ENCODE results near the gene ARPC4. TPM values are rescaled to one million over a fixed set of nuclear protein-coding genes. Genes with fewer than 3 reads are reported as not detected.

Gene ARPC4
- total and polyA plus RNA-seq, 5 experiments from 2014 or later: 134 to 229 (median 201) TPM

DNA sequence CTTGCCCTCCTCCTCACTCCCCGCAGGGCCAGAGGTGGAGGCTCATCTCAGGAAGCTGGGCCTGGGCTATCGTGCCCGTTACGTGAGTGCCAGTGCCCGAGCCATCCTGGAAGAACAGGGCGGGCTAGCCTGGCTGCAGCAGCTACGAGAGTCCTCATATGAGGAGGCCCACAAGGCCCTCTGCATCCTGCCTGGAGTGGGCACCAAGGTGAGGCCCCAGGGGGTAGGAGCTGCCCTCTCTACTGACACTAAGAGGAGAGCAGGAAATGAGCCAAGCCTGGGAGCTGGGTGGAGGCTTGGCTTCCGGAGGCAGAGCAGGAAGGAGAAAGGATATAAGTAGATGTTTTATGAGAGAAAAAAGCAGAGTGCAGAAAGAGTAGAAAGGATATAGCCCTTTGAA lies 38.2 kb upstream of the ARPC4 start:
- no peak for ATAC-seq
- Mint-ChIP-seq H3K4me3 (peak overlapping the region in 9 of 10 donors; percentile 6 to 70 (median 22)), H3K36me3 (peaks cover 0 to 62% (median 8%) of the 10 kb centered on the region in 3 donors), H3K27me3 (no peaks in the 10 kb centered on the region), H3K27ac (peak overlapping the region in 6 of 10 donors; percentile 62 to 82 (median 74)), H3K4me1 (peaks cover 22 to 46% (median 41%) of the 10 kb centered on the region in 4 donors), H3K9me3 (no peaks in the 10 kb centered on the region)
- DNase-seq: no peak
- POLR2A ChIA-PET: no interaction called here

GRCh38 chr3:9757427-9757826 lies 35.5 kb upstream of the ARPC4 start:
- Mint-ChIP-seq H3K27ac (no peak overlapping the region), H3K27me3 (no peaks in the 10 kb centered on the region), H3K9me3 (no peaks in the 10 kb centered on the region), H3K36me3 (peaks cover 0 to 59% (median 14%) of the 10 kb centered on the region in 3 donors), H3K4me3 (no peak overlapping the region), H3K4me1 (peaks cover 12 to 23% (median 17%) of the 10 kb centered on the region in 4 donors)
- POLR2A ChIA-PET: no interaction called here
- no peak for DNase-seq
- no peak for ATAC-seq

GRCh38 chr3:9760779-9761505 lies 31.9 kb upstream of the ARPC4 start:
- Mint-ChIP-seq H3K27me3 (no peaks in the 10 kb centered on the region), H3K9me3 (no peaks in the 10 kb centered on the region), H3K27ac (peak overlapping the region in 3 of 10 donors; percentile 5 to 31 (median 8)), H3K4me3 (no peak overlapping the region), H3K4me1 (peaks cover 0 to 8% (median 2%) of the 10 kb centered on the region in 4 donors), H3K36me3 (peaks cover 0 to 36% (median 11%) of the 10 kb centered on the region in 3 donors)
- ATAC-seq: no peak
- POLR2A ChIA-PET: interaction anchor here (0.5 kb wide), 1 partner anchor 23 kb away, joined by 3 read pairs; no protein-coding TSS in a partner anchor
- DNase-seq: no peak

- POLR2A ChIA-PET: no interaction called here
These were observed 31.0 kb upstream of the ARPC4 start for GRCh38 chr3:9761919-9762318.

GRCh38 chr3:9762871-9763270 lies 30.0 kb upstream of the ARPC4 start:
- DNase-seq (no peak), ATAC-seq (no peak)
- Mint-ChIP-seq H3K27ac (no peak overlapping the region), H3K4me3 (no peak overlapping the region), H3K36me3 (peaks cover 0 to 20% (median 11%) of the 10 kb centered on the region in 3 donors), H3K9me3 (no peaks in the 10 kb centered on the region), H3K27me3 (no peaks in the 10 kb centered on the region), H3K4me1 (peaks cover 4 to 15% (median 12%) of the 10 kb centered on the region in 4 donors)
- POLR2A ChIA-PET: interaction anchor here (0.6 to 1.7 kb wide), 5 partner anchors 12 to 499 kb away, joined by 3 to 5 read pairs (median 5); partner anchors contain the start of gene OGG1

More at GRCh38 chr3:9761919-9762318, 31.0 kb upstream of the ARPC4 start:
- DNase-seq: no peak
- Mint-ChIP-seq H3K9me3 (no peaks in the 10 kb centered on the region), H3K27me3 (no peaks in the 10 kb centered on the region), H3K36me3 (peaks cover 0 to 26% (median 11%) of the 10 kb centered on the region in 3 donors), H3K4me1 (peaks cover 3 to 11% (median 3%) of the 10 kb centered on the region in 4 donors), H3K27ac (no peak overlapping the region), H3K4me3 (no peak overlapping the region)
- ATAC-seq: no peak

DNA sequence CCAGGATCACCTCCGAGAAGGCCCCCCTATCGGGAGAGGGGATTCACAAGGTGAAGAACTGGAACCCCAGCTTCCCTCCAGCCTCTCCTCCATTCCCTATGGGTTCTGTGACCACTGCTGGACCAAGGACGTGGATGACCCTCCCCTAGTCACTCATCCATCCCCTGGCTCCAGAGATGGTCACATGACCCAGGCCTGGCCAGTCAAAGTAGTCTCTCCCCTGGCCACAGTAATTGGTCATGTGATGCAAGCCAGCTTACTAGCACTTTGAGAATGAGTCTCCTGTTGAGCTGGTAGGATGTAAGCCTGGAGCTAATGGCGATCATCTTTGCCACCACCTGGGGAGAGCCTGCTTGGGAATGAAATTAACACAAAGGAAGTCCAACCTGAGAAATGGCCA lies 27.0 kb upstream of the ARPC4 start:
- POLR2A ChIA-PET: no interaction called here
- no peak for DNase-seq
- H3K4me1 Mint-ChIP-seq: peaks cover 18 to 41% (median 27%) of the 10 kb centered on the region in 4 donors
- H3K9me3 Mint-ChIP-seq: no peaks in the 10 kb centered on the region
- H3K4me3 Mint-ChIP-seq: no peak overlapping the region
- H3K27me3 Mint-ChIP-seq: peaks cover 0 to under 1% (median 0%) of the 10 kb centered on the region in 5 donors
- H3K36me3 Mint-ChIP-seq: peaks cover 0 to 3% (median 2%) of the 10 kb centered on the region in 3 donors
- H3K27ac Mint-ChIP-seq: no peak overlapping the region
- ATAC-seq: no peak

- Mint-ChIP-seq H3K27me3 (peaks cover 0 to 1% (median 0%) of the 10 kb centered on the region in 5 donors), H3K9me3 (no peaks in the 10 kb centered on the region), H3K36me3 (no peaks in the 10 kb centered on the region), H3K27ac (no peak overlapping the region), H3K4me3 (no peak overlapping the region), H3K4me1 (peaks cover 16 to 43% (median 29%) of the 10 kb centered on the region in 4 donors)
- no peak for DNase-seq
- POLR2A ChIA-PET: no interaction called here
- no peak for ATAC-seq
These were observed 25.5 kb upstream of the ARPC4 start for GRCh38 chr3:9767418-9767817.

DNA sequence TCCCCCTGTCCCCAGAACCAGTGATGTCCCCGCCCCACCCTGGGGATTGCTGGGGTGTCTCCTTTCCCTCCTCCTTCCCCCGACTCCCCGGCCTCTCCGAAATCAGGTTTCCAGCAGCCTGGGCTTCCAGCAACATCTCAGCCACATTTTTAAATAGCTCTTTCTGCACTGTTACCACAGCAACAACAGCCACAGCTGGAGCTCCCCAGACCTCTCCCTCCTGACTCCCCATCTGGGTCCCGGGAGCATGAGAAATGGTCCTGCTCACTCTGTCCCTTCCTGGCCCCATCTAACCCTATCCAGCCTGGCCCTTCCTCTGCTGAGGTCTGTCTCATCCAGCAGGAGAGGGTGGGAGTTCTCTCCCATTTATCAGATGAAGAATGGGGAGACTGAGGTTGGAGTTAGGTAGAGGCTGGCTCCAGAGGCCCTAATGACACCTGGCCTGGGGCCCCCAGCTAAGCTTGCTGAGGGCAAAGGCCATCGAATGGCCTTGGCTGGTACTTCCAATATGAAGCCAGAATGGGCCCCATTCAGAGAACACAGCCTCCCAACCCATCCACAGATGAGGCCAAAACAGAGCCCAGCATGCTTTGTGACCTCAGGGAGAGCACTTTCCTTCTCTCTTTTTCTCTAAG lies 24.6 kb upstream of the ARPC4 start:
- peak overlapping the region in 1 of 10 donors; percentile 40 for H3K4me3 Mint-ChIP-seq

GRCh38 chr3:9769012-9769411 lies 23.9 kb upstream of the ARPC4 start:
- POLR2A ChIA-PET: interaction anchor here (1.6 kb wide), 1 partner anchor 36 kb away, joined by 4 read pairs; no protein-coding TSS in a partner anchor

More for the DNA sequence above, 24.6 kb upstream of the ARPC4 start:
- no peaks in the 10 kb centered on the region for H3K9me3 Mint-ChIP-seq
- peaks cover 0 to 1% (median 0%) of the 10 kb centered on the region in 5 donors for H3K27me3 Mint-ChIP-seq
- H3K27ac Mint-ChIP-seq: peak overlapping the region in 2 of 10 donors; percentile 1 to 75
- peaks cover 16 to 43% (median 29%) of the 10 kb centered on the region in 4 donors for H3K4me1 Mint-ChIP-seq
- no peaks in the 10 kb centered on the region for H3K36me3 Mint-ChIP-seq
- DNase-seq (no peak), ATAC-seq (no peak)
- POLR2A ChIA-PET: no interaction called here

GRCh38 chr3:9769426-9770275 lies 23.2 kb upstream of the ARPC4 start, which contains the start of gene CAMK1:
Gene CAMK1, minus strand, starts transcription at chr3:9769947. Its CDS starts 2,198 bp downstream, at chr3:9767749.
- peak; percentile 95 to 97 for ATAC-seq
- Mint-ChIP-seq H3K27me3 (peaks cover 0 to 1% (median 0%) of the 10 kb centered on the region in 5 donors), H3K4me3 (peak within 1 kb of the TSS; percentile 39 to 74 (median 62)), H3K27ac (peak within 1 kb of the TSS in 7 of 10 donors; percentile 1 to 79 (median 40)), H3K36me3 (peaks cover 0 to 3% (median 0%) of the 10 kb centered on the region in 3 donors), H3K4me1 (peaks cover 16 to 43% (median 29%) of the 10 kb centered on the region in 4 donors), H3K9me3 (no peaks in the 10 kb centered on the region)
- POLR2A ChIA-PET: interaction anchor here (1.6 kb wide), 1 partner anchor 35 kb away, joined by 4 read pairs; no protein-coding TSS in a partner anchor
- DNase-seq: peak in 7 of 10 donors; percentile 16 to 46 (median 36)

More at GRCh38 chr3:9769012-9769411, 23.9 kb upstream of the ARPC4 start:
- ATAC-seq (no peak), DNase-seq (no peak)
- H3K27ac Mint-ChIP-seq: peak overlapping the region in 5 of 10 donors; percentile 1 to 79 (median 31)
- H3K4me1 Mint-ChIP-seq: peaks cover 16 to 43% (median 29%) of the 10 kb centered on the region in 4 donors
- H3K27me3 Mint-ChIP-seq: peaks cover 0 to 1% (median 0%) of the 10 kb centered on the region in 5 donors
- no peaks in the 10 kb centered on the region for H3K9me3 Mint-ChIP-seq
- H3K36me3 Mint-ChIP-seq: peaks cover 0 to 3% (median 0%) of the 10 kb centered on the region in 3 donors
- H3K4me3 Mint-ChIP-seq: peak overlapping the region; percentile 1 to 74 (median 56)

DNA sequence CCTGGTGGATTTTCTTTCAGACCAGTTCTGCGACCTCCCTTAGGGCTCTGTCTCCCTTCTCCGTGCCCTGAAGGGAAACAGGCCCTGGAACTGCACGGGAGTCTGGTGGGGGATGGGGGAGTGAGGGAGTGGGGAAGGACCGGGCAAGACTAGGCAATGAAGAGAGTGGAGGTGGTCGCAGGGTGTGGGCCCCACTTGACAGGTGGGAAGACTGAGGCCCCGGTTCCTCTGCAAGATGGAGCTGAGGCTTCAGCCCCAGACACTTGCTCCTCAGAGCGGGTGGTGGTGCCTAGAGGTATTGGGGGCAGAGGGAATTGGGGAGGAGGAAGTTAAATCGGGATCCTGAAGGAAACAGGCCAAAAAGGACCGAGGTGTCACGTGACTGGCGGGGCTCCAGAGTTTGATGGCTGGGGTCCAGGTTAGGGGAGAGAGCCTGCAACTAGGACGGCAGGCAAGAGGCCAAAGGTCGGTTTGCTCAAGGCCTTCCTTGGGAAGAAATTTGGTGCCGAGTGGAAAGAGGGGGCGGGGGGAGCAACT lies 22.5 kb upstream of the ARPC4 start:
- Mint-ChIP-seq H3K36me3 (peaks cover 0 to 3% (median 0%) of the 10 kb centered on the region in 3 donors), H3K4me1 (peaks cover 18 to 43% (median 29%) of the 10 kb centered on the region in 4 donors), H3K4me3 (peak overlapping the region; percentile 4 to 67 (median 48)), H3K9me3 (no peaks in the 10 kb centered on the region), H3K27ac (peak overlapping the region in 3 of 10 donors; percentile 40 to 75 (median 60)), H3K27me3 (peaks cover 0 to 1% (median 0%) of the 10 kb centered on the region in 5 donors)
- POLR2A ChIA-PET: interaction anchor here (1.6 kb wide), 1 partner anchor 34 kb away, joined by 4 read pairs; no protein-coding TSS in a partner anchor
- peak in 1 of 2 donors; percentile 6 for ATAC-seq
- DNase-seq: no peak
